ENCODE results near the gene SAMD4B. TPM values are rescaled to one million over a fixed set of nuclear protein-coding genes. Genes with fewer than 3 reads are reported as not detected.

The SAMD4B gene
- total and polyA plus RNA-seq, 9 of the 15 experiments (the other 6 are each of a cell fraction or from before 2014, with no cell fraction given), result 3.4 to 90.5 (median 38.0) TPM

DNA sequence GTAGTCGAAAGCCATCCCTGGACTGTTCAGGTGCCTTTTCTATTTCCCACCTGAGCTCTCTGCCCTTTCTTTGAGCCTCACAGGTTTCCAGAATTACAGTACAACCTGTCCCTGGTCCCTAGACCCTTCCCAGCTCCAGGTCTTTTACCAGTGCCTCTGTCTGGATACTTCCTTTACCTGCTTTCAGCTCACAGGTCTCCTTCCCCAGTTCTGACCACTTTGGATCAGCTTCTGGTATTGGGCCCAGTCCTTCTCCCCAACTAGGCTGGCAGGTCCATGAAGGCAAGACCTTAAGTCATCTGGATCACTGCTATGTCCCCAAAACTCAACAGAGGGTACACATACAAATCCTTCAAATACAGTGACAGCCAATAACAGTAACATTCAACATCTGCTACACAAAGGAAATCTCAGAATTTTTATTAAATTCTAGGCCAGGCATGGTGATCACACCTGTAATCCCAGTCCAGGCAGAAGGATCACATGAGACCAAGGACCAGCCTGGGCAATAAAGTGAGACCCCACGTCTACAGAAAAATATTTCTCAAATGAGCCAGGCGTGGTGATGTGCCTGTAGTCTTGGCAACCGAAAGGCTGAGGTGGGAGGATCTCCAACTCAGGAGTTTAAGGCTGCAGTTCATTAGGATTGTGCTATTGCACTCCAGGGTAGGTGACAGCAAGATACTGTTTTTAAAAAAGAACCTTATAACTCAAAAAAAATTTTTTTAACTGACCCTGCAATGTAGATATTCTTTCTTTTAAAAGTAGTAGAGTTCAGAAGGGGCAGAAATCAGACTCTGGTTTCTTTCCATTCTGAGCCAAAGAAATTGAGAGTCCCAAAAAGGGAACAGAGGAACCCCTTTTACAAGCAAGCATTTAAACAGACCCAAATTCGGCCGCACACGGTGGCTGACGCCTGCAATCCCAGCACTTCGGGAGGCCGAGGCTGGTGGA is 92.2 kb downstream of the SAMD4B start (continued):
- TF ChIP-seq ZNF431 (CRISPR knock-in tag; IDR thresholded peaks at IDR 0.05) (no peak), SMC3 (conservative IDR thresholded peaks at IDR 0.05; ENCODE audit: insufficient read depth, low read depth, low read length) (no peak), PHF20 (IDR thresholded peaks at IDR 0.05; ENCODE audit: partially characterized antibody) (no peak), ZNF263 (CRISPR knock-in tag; IDR thresholded peaks at IDR 0.05; ENCODE audit: borderline replicate concordance) (no peak), EHMT2 (IDR thresholded peaks at IDR 0.05) (no peak), POLR2A (conservative IDR thresholded peaks at IDR 0.05) (0 out of 2 replicates have a peak, but pooled peaks have one; percentile 10), NR2F6 (CRISPR knock-in tag; IDR thresholded peaks at IDR 0.05) (0 out of 2 replicates have a peak, but pooled peaks have one; percentile 18), PRPF4 (IDR thresholded peaks at IDR 0.05; ENCODE audit: insufficient read depth, low read depth, low read length, poor library complexity, severe bottlenecking) (no peak), HNRNPLL (IDR thresholded peaks at IDR 0.05; ENCODE audit: low read depth, low read length, poor library complexity, severe bottlenecking) (no peak), SP2 (IDR thresholded peaks at IDR 0.05; ENCODE audit: extremely low read depth, low read depth, low read length, poor library complexity, severe bottlenecking) (no peak), RFX1 (IDR thresholded peaks at IDR 0.05) (peak; percentile 65; the same call in 1 of the 2 replicates), ZNF668 (CRISPR knock-in tag; IDR thresholded peaks at IDR 0.05) (no peak), SIRT6 (IDR thresholded peaks at IDR 0.05; ENCODE audit: low read depth, low read length) (no peak), ID3 (CRISPR knock-in tag; IDR thresholded peaks at IDR 0.05) (no peak), ID3 (tag; IDR thresholded peaks at IDR 0.05) (no peak), RBM15 (IDR thresholded peaks at IDR 0.05; ENCODE audit: insufficient read depth, low read length) (no peak), TRIM24 (IDR thresholded peaks at IDR 0.05) (no peak), SUPT5H (IDR thresholded peaks at IDR 0.05) (0 out of 2 replicates have a peak, but pooled peaks have one; percentile 16), MXI1 (IDR thresholded peaks at IDR 0.05; ENCODE audit: low read depth, low read length) (peak; percentile 29; the same call in 1 of the 2 replicates)
- TF ChIP-seq, protein P1, sequence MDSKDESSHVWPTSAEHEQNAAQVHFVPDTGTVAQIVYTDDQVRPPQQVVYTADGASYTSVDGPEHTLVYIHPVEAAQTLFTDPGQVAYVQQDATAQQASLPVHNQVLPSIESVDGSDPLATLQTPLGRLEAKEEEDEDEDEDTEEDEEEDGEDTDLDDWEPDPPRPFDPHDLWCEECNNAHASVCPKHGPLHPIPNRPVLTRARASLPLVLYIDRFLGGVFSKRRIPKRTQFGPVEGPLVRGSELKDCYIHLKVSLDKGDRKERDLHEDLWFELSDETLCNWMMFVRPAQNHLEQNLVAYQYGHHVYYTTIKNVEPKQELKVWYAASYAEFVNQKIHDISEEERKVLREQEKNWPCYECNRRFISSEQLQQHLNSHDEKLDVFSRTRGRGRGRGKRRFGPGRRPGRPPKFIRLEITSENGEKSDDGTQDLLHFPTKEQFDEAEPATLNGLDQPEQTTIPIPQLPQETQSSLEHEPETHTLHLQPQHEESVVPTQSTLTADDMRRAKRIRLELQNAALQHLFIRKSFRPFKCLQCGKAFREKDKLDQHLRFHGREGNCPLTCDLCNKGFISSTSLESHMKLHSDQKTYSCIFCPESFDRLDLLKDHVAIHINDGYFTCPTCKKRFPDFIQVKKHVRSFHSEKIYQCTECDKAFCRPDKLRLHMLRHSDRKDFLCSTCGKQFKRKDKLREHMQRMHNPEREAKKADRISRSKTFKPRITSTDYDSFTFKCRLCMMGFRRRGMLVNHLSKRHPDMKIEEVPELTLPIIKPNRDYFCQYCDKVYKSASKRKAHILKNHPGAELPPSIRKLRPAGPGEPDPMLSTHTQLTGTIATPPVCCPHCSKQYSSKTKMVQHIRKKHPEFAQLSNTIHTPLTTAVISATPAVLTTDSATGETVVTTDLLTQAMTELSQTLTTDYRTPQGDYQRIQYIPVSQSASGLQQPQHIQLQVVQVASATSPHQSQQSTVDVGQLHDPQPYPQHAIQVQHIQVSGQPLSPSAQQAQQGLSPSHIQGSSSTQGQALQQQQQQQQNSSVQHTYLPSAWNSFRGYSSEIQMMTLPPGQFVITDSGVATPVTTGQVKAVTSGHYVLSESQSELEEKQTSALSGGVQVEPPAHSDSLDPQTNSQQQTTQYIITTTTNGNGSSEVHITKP (IDR thresholded peaks at IDR 0.05; ENCODE audit: partially characterized antibody), result peak; percentile 86

Measured in K562 (cell line).